ENCODE results near the gene MPHOSPH6.
A peak's percentile ranks its signal among the peaks of the same experiment; 100 is the strongest.
"Not testable (repeated sequence)": the region's sequence is repeated elsewhere in the genome, so short reads cannot be mapped to it uniquely, and the experiment has no call there.

Gene MPHOSPH6, protein sequence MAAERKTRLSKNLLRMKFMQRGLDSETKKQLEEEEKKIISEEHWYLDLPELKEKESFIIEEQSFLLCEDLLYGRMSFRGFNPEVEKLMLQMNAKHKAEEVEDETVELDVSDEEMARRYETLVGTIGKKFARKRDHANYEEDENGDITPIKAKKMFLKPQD

GRCh38 chr16:82169861-82170845 is at the start of gene MPHOSPH6:
Gene MPHOSPH6, minus strand, starts transcription at chr16:82170224. Its CDS starts 49 bp downstream, at chr16:82170175.
- peak; percentile 91 for DNase-seq

DNA sequence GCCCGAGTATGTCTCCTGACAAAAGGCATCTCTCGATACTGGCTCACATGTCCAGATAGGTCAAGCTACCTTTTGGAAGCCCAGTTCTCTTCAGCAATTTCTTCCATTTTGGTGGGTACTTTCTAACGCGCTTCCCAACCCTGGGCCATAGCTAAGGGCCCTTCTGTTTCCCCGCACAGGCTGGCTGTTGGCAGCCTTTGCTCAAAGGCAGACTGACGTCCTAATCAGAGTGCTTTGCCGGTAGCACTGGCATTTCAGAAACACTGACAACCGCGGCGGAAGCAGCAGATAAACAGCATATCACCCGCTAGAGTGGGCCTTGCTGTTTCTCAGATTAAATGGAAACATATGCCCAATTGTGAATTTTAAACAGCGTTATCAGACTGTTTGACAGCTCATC is 49.3 kb upstream of the MPHOSPH6 start:
- DNase-seq: no peak

DNA sequence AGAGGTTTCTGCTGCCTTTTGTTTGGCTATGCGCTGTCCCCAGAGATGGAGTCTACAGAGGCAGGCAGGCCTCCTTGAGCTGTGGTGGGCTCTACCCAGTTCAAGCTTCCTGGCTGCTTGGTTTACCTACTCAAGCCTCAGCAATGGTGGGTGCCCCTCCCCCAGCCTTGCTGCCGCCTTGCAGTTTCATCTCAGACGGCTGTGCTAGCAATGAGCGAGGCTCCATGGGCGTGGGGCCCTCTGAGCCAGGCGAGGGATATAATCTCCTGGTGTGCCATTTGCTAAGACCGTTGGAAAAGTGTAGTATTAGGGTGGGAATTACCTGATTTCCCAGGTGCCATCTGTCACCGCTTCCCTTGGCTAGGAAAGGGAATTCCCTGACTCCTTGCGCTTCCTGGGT is 39.3 kb upstream of the MPHOSPH6 start:
- not testable (repeated sequence) for DNase-seq

- DNase-seq: no peak
Measured at GRCh38 chr16:82203198-82203597, 33.2 kb upstream of the MPHOSPH6 start.

DNA sequence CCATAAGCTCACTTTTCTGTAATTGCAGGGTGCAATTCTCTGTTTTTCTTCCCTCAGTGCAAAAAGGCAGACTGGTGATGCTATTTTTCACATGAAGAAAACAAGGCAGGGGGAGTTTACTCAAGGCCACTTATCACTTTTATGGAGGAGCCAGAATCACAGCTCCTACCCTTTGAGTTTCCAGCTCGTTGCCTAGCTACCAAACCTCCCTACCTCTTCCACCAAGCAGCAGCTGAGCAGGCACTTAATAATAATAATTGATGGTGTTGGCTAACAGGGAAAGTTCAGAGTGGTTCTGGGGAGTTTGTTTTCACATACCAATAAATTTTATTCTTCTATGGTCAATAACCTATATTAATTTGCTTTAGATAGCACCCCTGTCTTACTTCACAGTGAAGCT is 31.9 kb upstream of the MPHOSPH6 start:
- no peak for DNase-seq

DNA sequence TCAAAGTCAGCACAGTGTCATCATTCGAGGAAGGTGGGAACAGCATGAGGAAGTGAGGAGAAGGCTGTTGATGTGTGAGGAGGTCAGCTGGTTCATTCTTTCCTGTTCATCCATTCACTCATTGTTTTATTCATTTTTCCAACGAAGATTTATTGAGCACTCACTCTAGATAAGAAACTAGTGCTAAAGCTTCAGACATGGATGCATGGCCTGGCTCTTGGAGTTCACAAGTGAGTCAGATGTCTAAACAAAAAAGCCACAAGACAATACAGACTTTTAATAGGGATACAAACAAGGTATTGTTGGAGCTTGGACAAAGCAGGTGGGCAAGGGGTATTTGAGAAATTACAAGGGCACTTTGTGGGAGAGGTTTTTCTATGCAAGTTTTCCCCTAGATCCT is 31.3 kb upstream of the MPHOSPH6 start:
- no peak for DNase-seq

DNA sequence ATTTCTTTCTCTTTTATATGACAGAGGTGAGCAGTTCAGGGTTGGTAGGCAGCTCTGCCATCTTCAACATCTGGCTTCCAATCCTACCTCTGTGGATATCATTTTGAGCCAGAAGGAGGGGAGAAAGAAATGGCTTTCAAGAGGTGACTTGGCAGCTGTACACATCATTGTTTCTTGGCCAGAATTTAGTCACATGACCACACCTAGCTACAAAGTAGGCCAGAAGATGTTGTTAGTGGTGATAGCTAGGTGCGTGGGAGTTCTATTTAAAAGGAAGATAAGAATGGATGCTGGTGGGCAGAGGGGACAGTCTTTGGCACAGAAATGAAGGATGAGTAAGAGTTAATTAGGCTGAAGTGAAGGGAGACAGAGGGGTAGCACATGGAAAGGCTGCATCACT is 29.2 kb upstream of the MPHOSPH6 start:
- no peak for DNase-seq

DNA sequence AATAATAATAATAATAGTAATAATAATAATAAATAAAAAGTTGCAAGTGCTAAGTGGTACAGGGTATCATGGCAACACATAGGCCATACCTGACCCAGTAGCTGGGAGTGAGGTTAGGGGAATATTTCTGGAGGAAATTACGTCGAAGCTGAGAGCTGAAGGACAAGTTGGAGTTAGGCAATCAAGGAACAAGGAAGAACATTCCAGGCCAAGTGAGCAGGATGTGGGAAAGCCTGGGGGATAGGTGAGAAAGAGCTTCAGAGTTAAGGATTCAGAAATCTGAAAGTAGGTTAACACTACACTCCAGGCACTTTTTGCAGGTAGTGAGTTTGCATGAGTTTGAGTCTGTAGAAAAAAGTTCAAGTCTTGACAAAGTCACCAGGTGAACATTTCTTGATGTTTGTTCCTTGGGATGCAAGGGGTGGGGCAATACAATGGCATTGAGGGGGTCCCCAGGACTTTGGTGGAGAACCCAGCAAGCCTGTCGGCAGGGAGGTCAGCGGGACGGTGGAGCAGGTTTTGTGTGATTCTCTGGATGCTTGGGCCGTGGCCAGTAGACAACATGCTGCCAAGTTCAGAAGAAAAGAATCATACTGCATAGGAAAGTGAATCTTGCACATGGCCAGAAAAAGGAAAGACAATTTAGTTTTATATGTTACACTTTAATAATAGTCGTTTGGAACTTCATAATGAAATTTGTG is 27.7 kb upstream of the MPHOSPH6 start:
- no peak for DNase-seq

DNA sequence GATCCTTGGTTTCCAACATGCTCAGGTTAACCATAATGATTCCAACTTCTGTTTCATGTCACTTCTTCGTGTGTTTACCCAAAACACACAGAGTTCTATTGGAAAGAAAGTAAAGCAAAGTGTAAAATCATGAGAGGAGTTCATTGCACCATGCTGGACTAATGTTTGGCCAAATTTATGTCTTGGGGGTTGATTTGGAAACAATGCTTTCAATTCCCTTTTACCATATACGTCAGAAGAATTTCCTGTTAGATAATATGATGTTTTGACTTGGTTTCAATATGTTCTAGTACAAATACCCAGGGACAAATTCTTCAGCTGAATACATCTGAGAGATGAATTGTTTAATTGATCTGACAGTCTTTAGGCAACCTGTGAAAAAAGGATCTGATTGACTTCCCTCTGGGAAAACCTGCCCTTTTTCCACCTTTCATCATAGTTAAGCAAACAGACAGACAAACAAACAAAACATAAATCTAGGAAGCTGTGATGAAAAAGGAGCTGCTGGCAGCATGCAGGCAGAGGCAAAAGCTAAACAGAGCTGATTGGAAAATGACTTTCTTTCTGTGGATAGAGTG is 26.0 kb upstream of the MPHOSPH6 start:
- no peak for DNase-seq

DNA sequence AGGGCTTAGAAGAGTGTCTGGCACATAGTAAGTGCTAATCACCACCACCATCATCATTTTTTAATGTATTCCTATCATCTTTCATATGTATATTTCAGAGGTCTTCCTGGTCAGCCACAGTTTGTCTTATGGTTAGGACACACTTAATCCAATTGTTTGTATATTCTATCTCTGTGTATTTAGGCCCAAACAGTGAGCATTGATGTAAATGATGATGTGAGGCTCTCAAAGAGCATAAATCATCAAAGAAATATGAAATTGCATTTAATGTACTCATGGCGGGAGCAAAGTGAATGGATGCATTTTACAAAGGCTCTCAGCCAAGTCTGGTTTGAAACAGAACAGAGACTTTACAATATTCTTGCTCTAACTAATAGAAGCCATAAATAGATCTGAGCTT is 24.1 kb upstream of the MPHOSPH6 start:
- no peak for DNase-seq

- peak; percentile 14 to 29 for DNase-seq
Measured at GRCh38 chr16:82192665-82193064, 22.6 kb upstream of the MPHOSPH6 start.

DNA sequence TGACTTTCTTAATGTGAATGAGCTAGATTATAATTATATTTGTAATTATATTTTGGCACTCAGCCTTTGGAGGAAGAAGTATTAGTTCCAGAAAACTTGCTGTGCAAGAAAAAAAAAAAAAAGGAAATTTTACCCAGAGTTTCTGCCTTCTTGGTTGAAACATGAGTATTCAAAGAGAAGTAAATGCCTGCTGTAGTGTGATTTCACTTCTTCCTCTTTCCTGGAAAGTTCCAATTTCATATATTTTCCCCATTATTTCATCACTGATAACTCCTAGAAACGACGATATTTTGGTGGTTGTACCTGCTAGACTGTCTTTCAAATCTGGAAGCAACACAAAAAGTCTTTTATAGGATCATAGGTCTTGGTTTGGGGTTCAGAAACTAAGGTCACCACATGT is 20.4 kb upstream of the MPHOSPH6 start:
- no peak for DNase-seq

- no peak for DNase-seq
Measured at GRCh38 chr16:82187829-82188228, 17.8 kb upstream of the MPHOSPH6 start.

- no peak for DNase-seq
Measured at GRCh38 chr16:82185012-82185411, 15.0 kb upstream of the MPHOSPH6 start.

DNA sequence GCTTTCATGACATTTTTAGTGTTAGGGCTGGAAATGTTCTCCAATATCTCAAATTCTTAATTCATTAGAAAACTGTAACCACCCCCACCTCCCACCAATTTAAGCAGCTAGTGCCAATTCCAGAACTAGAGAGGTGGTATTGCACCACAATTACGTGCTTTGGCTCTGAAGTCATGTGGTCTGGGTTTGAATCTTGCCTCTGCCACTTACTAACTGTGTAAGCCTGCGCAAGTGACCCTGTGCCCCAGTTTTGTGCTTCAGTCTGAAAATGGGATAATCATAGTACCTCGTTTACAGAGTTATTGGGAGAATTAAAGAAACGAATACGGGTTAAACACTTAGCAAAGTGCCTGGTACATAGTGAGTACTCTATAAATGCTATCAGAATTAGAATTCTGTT is 14.2 kb upstream of the MPHOSPH6 start:
- no peak for DNase-seq

DNA sequence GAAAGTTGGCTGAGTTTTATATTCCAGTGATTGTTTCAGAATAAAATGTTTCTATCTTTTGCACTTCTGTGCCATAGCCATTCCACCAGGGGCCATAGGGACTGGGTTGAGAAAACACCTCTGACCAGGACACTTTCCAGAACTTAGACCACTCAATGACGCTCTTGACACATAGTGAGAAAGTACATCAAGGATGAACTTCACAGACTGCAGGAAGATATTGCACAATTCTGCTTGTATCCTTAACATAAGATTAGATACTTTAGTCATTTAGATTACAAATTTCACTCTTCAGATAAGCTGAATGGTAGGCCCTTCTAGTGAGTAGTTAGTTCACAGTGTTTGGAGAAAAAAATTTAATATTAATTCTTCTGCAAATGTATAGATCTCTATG is 13.0 kb upstream of the MPHOSPH6 start:
- DNase-seq: no peak

- no peak for DNase-seq
Measured at GRCh38 chr16:82182266-82183003, 12.4 kb upstream of the MPHOSPH6 start.

DNA sequence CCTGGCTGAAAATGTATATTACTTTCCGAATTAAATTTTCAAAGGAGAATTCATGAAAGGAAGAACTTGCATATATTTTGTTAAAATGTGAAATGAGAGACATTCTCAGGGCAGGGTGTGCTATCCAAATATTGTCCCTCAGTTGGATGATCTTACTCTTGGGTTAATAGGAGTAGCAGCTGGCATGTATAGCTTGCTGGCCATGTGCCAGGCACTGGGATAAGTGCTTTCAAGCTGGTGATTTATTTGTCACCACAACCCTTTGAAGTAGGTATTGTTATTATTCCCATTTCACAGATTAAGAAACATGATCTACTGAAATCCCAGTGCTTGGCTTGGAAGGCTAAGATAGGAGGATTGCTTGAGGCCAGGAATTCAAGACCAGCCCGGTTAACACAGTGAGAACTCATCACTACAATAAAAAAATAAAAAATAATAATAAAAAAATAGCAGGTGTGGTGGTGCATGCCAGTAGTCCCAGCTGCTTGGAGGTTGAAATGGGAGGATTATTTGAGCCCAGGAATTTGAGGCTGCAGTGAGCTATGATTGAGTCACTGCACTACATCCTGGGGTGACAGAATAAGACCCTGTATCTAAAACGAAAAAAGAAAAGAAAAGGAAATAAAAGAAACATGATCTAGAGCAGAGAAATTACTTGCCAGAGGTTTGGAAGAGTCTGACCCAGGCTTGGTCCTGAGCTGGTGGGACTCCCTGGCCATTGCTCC is 11.6 kb upstream of the MPHOSPH6 start:
- DNase-seq: no peak

- no peak for DNase-seq
Measured at GRCh38 chr16:82178352-82178751, 8.3 kb upstream of the MPHOSPH6 start.

DNA sequence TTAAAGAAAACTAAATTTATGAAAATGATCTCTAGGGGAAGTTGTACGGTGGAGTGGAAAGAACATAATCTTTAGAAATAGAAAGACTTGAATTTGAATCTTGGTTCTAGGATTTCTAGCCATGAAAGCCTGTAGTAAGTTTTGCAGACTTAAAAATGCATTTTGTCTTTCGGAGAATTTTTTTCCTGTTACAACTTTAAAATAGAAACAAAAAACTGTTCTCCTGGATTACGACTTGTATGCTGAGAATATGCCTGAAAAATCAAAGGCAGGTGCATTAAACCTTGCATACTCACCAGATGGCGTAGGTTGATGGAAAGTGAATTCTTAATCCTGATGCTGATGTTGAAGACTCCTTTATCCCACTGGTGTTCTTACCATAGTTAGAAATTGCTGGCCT is 7.5 kb upstream of the MPHOSPH6 start:
- DNase-seq: no peak

GRCh38 chr16:82176204-82176603 is 6.2 kb upstream of the MPHOSPH6 start:
- DNase-seq: no peak

DNA sequence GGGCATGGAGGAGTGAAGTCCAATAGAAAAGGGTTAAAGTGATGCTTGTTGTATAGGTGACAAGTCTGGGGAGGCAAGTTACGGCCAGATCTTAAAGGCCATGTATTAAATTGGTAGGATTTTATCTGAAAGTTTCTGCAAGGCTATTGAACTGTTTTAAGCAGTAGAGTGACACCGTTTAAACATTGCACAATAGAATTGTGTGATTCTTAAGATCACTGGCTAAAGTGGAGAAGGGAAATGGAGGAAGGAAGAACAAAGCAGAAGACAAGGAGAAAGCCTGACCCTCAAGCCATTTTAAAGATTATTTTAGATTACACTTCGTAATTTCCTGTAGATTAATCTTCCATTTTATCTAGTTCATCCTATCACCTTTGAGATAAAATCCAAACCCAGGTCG is 5.6 kb upstream of the MPHOSPH6 start:
- DNase-seq: no peak

All from stimulated activated CD4-positive, alpha-beta T cell treated with anti-CD3 and anti-CD28 coated beads, Interleukin-2, amount 100 ng/mL, for 24 hours (primary cell).